Stimulated activated CD4-positive, alpha-beta T cell treated with anti-CD3 and anti-CD28 coated beads, Interleukin-4, amount 100 ng/mL, for 4 hours (primary cell): Measurements from ENCODE around the gene NRG4.
A peak's percentile ranks its signal among the peaks of the same experiment; 100 is the strongest.
"Not testable (repeated sequence)": the region's sequence is repeated elsewhere in the genome, so short reads cannot be mapped to it uniquely, and the experiment has no call there.

Experiments used
- DNase-seq, 2 experiments: peaks; one replicate each; pipeline ENCODE4 v3.0.0-alpha.2; 2020

The NRG4 gene, protein sequence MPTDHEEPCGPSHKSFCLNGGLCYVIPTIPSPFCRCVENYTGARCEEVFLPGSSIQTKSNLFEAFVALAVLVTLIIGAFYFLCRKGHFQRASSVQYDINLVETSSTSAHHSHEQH

DNA sequence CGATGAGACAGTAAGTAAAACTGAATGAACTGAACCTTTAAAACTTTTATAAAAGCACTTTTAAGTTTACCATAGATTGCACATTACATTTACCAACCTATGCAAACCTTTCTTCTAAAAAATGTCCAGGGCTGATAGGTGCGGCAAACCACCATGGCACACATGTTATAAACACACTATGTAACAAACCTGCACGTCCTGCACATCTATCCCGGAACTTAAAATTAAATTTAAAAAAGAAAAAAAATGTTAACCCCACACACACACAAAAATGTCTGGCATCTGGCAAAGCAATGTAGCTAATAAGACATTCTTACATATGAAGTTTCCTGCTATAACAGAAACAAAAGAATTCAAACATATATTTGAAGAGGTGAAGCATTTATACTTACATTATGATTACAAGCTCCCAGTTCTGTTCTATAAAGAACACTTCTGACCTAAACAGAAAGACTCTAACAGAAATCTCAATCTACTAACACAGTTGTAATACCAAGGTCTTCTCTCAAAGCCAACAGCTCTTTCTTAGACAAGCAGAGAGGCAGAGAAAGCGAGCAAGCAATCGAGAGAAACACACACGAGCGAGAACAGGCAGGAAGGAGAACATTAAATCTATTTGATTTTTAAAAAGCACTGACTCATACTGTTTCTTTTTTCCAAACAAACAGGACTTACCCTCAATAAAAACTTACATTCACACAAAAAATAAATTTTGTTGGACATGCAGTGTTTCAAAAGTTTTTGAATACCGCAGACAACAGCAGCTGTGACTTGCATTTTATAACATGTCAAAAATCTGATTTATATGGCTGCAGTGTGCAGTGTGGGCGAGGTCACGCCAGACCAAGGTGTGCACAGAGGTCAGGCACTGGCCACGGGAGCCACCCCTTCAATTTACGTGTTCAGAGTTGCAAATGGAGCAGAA lies at the start of gene NRG4:
Gene NRG4, minus strand, starts transcription at position 798 of the 925 bp plus-strand sequence. CDS start 1,194 bp downstream, outside the sequence.
- no peak for DNase-seq

DNA sequence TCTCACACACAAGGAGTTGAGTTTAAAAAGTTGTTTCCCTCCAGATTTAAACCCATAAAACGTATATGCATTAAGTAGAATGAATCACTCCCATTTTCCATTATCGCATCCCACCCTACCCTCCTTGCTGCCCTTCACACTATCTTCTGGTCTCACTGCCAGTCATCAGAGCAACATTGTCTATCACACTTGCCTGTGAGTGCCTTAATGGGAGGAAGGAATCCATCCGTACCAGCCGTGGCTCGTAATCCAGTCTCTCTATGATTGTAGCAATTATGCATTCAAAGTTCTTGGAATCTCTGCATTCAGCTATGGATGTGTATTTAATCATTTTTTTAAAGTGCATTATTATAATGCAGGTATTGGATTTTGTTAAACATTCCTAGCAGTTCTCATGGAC lies 49.5 kb upstream of the NRG4 start:
- DNase-seq, result no peak

DNA sequence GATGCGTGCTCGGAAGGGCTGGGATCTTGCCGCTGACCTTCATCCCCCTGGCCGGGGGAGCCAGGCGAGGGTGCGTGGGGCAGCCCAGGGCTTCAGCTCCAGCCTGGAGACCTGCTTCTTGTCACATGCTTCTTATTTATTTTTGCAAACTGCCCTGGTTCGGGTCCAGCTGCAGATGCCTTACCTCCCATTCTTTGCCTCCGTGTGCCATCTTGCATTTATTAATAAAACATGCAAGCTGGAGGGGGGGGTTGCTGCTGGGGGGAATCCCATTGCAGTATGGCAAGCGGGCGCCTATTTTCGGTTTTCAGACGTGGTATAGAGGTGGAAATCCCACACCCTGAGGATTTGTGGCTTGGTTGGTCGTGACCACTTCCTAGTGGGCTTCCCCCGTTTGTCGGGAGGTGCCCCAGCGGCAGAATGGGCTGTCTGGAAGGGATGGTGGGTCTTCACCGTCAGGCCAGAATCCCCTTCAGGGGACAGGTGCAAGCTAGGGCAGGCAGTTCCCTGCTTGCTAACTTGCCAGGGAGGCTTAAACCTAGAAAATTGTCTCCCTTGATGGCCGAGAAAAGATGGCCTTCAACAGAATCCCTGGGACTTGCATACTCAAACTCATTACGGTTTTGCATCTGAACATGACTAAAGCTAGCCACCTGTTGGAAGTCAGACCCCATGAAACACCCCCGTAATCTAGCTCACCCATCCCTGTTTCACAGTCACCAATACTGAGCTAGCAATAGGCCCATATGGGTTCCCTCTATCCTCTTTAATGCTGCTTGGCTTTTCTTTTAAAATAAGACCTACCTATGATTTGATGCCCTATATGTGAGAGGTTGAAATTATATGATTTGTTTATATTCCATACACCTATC lies 48.1 kb upstream of the NRG4 start:
- DNase-seq, result peak in 1 of 2 experiments; percentile 3

DNA sequence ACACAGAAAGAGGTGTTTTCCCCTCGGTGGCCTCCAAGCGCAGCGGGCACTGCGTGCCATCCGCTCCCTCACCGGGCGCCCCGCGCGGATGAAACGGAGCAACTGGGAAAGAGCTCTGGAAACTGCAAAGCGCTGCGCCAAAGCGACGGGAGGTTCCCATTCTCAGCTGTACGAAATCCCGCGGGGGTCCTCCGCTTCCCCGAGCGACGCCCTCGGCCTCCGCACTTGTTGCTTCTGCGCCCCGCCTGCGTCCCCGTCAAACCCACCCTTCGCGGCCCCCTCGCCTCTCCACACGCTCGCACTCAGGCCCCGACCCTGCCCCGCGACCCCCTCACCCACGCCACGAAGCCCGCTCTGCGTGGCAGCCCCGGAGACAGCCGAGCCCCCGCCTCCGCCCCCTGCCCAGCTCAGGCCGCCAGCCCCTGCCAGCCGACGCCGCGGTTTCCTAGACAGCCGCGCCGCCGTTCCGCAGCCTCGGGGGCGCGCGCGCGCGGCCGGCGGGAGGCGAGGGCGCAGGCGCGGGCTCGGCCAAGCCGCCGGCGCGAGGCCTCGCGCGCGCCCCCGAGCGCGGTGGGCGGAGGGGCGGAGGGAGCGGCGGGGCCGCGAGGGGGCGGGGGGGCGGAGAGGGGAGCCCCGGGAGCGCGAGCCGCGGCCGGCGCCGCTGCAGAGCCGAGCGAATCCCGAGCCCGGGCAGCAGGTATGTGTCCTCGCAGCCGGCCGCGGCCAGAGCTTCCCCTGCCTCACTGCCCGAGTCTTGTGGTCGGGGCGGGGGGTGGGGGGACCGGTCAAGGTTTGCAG lies 47.3 kb upstream of the NRG4 start, which contains the start of gene TMEM266:
Gene TMEM266, plus strand, starts transcription at position 666 of the 798 bp plus-strand sequence. CDS start 74,279 bp downstream, outside the sequence.
- DNase-seq, result peak in 1 of 2 experiments; percentile 27

DNA sequence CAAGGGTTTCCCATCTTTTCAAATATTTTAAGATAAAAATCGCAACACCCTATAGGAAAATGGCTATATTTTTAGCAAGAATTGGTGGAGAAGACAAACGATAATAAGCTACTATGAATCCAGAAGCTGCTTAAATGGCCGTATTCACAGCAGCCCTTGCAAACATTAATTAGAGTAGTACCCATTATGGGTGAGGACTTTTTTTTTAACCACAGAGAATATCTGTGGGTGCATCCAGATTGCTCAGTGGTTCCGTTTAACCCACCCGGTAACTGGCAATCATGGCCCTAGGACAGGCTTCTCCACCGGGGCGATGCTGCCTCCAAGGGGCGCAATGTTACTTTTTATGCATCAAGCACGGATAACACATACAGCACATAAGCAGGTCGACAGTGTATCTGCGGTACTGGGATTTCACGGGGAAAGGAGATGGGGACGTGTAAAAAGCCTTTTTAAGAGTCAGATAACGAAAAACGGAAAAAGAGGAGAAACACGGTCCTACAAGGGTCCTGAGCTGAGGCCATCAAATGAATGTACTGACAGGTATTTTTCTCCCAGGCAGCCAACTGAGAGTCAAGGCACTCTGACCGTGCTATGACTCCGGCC lies 46.6 kb upstream of the NRG4 start:
- peak; percentile 6 to 27 for DNase-seq

DNA sequence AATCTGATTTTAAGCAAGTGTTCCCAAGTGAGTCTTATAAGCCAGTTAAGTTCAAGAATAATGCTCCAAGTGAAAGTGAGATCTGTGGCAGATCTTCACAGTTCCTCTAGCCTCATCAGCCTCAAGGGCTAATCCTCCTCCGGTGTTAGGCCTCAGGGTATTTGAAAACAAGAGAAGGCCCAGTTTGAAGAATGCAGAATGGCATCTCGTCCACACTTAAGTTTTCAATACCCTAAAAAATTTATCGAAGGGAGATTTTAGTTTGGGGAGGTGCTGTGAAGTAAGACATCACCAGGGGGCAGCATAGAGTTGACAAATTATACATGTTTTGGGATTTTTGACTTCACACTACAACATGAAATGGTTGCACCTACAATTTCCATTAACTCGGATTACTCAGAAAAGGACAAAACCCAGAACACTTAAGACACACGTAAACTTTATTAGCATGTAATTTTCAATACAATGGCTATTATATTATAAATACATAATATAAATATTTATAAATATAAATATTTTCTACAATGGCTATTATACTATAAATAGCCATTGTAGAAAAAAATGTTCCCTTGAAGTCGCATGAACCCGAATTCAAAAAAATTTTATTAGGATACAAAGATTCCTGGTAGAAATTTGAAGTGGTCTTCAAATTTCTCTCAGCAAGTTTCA lies 45.2 kb upstream of the NRG4 start:
- DNase-seq, result peak; percentile 3 to 15

DNA sequence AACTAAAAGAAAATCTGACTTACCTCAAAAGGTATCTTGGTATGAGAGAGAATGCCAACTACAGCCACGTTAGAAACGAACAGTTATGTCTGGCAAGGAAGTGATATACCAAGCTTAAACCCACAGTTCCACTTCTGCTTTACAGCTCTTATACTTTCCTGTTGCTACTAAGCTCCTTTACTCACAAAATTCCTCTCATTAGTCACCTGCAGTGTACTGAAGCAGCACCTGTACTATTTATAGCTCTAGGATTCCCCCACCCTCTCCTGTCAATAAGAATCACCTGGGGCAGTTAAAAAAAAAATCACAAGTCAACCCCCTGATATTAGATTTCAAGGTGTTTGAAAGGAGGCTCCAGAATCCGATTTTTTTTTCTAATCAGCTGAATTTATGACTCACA lies 44.7 kb upstream of the NRG4 start:
- DNase-seq, result no peak

DNA sequence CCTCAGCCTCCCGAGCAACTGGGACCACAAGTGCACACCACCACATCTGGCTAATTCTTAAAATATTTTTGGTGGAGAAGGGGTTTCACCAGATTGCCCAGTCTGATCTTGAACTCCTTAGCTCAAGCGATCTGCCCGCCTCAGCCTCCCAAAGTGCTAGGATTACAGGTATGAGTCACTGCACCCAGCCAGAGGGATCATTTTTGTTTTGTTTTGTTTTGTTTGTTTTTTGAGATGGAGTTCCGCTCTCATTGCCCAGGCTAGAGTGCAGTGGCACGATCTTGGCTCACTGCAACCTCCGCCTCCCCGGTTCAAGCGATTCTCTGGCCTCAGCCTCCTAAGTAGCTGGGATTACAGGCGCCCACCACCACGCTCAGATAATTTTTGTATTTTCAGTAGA lies 42.0 kb upstream of the NRG4 start:
- not testable (repeated sequence) for DNase-seq

DNA sequence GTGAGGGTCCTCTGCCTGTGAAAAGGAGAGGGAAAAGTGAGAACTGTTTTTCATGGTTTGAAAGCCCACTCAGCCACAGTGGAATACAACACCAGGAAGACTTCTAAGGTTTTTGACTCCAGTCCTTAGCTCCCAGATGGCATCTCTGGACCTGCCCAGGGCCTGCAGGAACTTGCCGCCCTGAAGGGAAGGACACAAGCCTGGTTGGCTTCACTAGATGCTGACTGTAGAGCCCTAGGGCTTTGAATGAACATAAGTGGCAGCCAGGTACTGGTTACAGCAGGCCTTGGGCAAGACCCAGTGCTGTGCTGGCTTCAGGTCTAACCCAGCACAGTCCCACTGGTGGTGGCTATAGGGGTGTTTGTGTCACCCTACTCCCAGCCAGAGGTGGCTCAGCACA lies 26.3 kb upstream of the NRG4 start:
- no peak for DNase-seq

DNA sequence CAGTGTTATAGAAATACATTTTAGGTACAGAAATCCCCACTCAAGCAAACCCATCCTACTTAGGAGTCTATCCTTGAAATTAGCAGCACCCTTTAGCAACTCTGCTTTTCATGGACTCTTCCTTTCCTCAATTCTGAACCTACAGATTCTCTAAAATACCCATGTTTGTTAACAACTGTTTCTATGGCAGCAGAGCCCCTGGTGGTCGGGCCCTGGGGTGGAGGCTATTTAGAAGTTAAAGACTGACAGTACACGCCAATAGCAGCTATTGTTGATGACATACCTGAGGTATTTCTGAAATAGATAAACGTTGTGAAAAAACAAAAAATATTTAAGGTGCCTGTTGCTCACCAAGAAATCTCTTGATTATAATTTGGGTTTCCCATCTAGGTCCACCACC lies 23.4 kb upstream of the NRG4 start:
- no peak for DNase-seq

DNA sequence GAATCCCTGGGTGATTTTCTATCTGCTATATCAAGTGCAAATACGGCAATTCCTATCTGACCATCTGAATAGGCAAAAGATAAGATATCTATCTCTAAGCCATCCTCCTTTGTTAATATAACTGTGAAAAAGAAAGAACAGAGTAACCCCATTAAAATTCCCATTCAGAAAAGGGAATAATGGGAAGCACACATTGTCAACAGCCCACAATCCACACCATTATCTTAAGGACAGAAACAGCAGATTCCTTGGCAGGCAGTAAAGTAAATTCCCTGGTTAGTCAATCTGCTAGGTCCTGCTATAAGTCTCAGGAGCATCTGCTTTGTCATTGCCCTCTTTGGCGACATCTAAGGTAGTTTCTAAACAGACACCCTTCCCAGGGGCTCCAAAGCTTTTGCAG lies 21.9 kb upstream of the NRG4 start:
- DNase-seq, result no peak

DNA sequence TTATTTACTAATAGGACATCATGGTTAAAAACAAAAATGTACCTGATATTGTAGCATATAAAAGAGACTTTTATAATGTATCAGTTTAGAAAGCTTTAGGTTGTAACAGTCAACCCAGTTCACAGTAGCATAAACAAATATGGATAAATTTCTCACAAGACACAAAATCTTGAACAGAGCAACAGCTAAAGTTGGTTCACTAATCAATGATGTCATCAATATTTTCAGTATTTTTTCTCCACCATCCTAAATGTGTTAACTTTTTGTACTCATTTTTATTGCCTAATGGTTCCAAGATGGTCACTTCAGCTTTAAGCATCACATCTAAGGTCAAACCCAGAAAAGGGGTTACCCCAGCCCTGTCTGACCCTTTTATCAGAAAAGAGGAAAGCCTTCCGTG lies 21.2 kb upstream of the NRG4 start:
- no peak for DNase-seq

DNA sequence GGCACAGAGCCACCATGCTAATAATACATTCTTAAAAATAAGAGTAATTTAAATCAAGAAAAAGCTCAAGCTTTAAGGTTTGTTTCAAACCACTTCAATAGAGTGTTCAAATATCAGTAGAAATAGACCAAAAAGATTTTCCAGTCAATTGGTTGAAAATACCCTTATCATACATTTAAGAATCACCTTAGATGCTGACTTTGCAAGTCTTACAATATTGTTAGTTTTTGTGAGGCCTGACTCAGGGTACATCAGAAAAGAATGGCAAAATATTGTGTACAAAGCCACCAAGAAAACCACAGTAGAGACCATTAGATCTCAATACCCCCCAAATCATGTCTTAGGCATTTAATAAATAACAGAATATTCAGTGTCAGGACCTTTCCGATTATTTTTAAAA lies 19.8 kb upstream of the NRG4 start:
- no peak for DNase-seq

DNA sequence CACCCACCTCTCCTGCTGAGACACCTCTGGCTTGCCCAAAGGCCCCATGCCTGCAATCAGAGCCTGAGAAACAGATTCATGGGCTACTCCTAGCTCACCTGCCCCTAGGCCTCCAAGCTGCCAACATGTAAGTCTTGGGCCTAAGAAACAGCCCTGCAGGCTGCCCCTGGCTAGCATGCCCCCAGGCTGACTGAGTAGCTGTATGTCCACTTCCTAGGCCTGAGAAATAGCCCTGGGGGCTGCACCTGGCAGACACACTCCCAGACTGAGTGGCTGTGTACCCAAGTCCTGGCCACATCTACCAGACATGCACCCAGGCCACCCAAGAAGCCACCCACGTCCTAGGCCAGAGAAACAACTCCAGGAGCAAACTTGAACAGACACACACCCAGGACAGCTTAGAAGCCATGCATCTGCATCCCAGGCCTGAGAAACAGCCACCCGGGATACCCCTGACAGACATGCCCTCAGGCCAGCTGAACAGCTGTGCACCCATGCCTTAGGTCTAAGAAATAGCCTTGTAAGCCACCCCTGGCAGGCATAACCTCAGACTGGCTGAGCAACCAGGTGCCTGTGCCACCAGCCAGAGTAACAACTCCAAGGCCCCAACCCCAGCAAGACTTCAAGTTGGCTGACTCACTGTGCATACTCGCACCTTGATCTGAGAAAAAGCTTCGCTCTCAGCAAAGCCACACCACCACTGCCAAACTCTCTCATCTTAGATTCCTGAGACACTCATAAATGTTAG lies 12.0 kb upstream of the NRG4 start:
- DNase-seq, result no peak

DNA sequence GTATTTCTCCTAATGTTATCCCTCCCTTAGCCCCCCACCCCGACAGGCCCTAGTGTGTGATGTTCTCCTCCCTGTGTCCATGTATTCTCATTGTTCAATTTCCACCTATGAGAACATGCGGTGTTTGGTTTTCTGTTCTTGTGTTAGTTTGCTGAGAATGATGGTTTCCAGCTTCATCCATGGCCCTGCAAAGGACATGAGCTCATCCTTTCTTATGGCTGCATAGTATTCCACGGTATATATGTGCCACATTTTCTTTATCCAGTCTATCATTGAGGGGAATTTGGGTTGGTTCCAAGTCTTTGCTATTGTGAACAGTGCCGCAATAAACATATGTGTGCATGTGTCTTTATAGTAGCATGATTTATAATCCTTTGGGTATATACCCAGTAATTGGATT lies 1.2 kb upstream of the NRG4 start:
- DNase-seq, result not testable (repeated sequence)

DNA sequence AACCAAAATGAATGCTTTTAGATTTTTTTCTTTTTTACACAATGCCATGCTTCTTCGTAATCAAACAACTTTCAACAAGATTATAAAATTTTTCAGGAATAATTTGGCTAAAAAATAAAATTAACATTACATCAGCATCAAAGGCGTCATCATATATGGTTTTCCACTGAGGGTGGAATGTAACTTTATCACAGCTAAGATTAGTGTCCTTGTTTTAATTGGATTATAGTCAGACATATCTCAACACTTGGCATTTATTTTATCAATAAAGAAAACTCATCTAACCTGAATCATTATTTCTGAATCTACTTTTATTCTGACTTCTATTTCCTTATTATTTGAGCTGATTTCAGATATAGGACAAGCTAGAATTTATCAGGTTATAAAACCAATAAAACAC lies 1.6 kb downstream of the NRG4 start:
- DNase-seq, result no peak

DNA sequence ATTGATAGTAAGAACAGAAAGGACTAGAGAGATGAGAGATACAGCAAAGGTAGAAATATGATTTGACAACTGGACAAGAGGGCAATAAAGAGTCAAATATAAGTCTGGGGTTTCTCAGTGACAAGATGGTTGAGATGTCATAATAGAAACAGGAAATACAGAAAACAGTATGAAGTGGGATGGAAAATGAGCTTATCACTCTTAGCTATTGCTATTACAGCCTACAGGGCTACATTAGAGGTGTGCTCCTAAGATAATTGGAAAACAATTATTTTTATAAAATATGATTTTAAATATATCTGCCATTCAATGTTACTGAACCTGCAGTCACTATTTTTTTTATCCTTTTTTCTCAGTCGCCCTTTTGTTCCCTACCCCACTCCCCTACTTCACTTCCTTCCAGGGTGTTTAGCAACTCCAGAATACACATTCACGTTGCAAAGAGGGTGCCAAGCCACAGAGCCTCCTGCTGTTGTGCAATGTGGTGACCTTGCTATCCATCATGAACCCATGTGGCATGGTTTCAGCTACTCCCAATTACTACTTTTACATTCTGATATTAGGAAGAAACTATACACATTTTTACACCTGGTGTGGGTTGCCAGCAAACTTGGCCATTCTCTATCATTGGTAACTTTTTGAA lies 6.0 kb downstream of the NRG4 start:
- DNase-seq, result no peak

DNA sequence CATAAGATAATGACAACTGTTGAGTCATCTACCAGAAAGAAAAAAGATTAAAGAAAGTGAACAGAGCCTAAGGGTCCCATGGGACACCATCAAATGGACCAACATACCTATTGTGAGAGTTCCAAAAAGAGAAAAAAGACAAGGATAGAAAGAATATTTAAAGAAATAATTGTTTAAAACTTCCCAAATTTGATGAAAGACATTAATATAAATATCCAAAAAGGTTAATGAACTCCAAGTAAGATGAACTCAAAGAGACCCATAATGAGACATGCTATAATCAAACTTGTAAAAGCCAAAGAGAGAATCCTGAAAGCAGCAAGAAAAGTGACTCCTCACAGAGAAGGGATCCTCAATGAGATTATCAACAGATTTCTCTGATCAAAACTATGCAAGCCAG lies 8.9 kb downstream of the NRG4 start:
- no peak for DNase-seq

DNA sequence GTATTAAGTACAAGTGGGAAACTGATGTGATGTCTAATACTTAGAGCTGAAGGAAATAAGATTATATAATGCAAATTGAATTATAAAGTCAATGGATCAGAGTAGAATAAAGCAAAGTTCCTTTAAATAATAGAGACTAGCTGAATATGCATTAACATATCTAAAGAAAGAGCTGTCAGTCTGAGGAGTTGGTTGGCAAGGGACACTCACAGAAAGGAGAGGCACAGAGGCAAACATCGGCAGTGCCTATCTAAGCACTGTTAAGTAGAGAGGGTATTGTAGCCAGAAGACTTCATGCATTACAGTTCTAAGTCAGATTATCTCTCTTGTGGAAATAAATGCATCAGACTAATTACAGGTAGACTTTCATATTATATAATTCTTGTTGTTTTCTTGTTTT lies 16.6 kb downstream of the NRG4 start:
- DNase-seq, result no peak

DNA sequence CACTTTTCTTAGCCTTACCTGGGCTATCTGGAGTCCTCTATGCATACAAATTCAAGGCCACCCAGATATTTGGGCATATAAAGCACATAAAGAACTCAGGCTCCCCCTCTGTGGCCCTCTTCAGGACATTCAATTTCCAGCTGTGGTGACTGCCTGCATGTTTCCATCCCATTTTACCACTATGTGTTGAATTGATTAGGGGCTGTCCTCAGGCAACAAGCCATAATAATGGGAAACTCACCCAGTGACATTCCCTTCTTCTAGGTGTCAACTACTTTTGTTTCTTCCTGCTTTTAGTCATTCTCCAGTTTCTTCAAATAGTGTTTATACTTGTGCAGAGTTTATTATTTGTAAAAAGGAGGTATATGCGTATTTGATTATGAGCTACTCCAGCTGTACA lies 18.0 kb downstream of the NRG4 start:
- DNase-seq, result no peak
